H1 (cell line): ENCODE results near the gene ANKRD65. TPM values are rescaled to one million over a fixed set of nuclear protein-coding genes. Genes with fewer than 3 reads are reported as not detected.
"Not testable (repeated sequence)": the region's sequence is repeated elsewhere in the genome, so short reads cannot be mapped to it uniquely, and the experiment has no call there.

ENCODE experiments used
- CTCF ChIA-PET: fragments of 300-600 bp; sonication (Branson Sonifier 250); formaldehyde crosslinking; loops from one replicate; lab custom pipeline; 2021; ENCODE audit not compliant: partially characterized antibody; lab: Charles Lee
- POLR2A ChIA-PET: fragments of 300-600 bp; sonication (Branson Sonifier 250); formaldehyde crosslinking; loops from one replicate; lab custom pipeline; 2021; ENCODE audit warnings: inconsistent platforms; ENCODE audit not compliant: partially characterized antibody; lab: Charles Lee
- DNase-seq, 2 experiments: peaks; one replicate each; pipeline versions ENCODE4 v3.0.0 to v3.0.0-alpha.2; 2010 to 2022; ENCODE audit warnings: low spot score in 2 of 2, low read depth in 1 of 2, mixed read lengths in 1 of 2
- FAIRE-seq: peaks from 2 replicates; lab custom pipeline; 2011; peaks lifted over from hg19 to GRCh38; lab: Jason Lieb, UNC
- H2AFZ ChIP-seq: 2 replicates; pipeline ENCODE4 v1.8.1; 2012; ENCODE audit warnings: low read length, inconsistent platforms
- H2AK5ac ChIP-seq: 2 replicates; pipeline ENCODE4 v1.6.1; 2013; ENCODE audit warnings: low read depth, low read length
- H2BK120ac ChIP-seq: replicated peaks from 2 replicates; pipeline ENCODE3; 2013; ENCODE audit warnings: low read depth, low read length, inconsistent platforms
- H2BK12ac ChIP-seq: 2 replicates; pipeline ENCODE4 v1.6.1; 2013; ENCODE audit warnings: low read depth, low read length
- H2BK15ac ChIP-seq: 2 replicates; pipeline ENCODE4 v1.6.1; 2013; ENCODE audit warnings: low read length
- H2BK20ac ChIP-seq: 2 replicates; pipeline ENCODE4 v1.6.1; 2013; ENCODE audit warnings: low read length
- H2BK5ac ChIP-seq: 2 replicates; pipeline ENCODE4 v1.6.1; 2013; ENCODE audit warnings: low read depth, low read length
- H3K14ac ChIP-seq: 2 replicates; pipeline ENCODE4 v1.6.1; 2013; ENCODE audit warnings: inconsistent platforms; ENCODE audit not compliant: insufficient read length
- H3K18ac ChIP-seq: 2 replicates; pipeline ENCODE4 v1.6.1; 2013; ENCODE audit warnings: low read length; ENCODE audit errors: extremely low read depth
- H3K23ac ChIP-seq: 2 replicates; pipeline ENCODE4 v1.6.1; 2013; ENCODE audit warnings: inconsistent platforms; ENCODE audit not compliant: insufficient read length
- H3K23me2 ChIP-seq: 2 replicates; pipeline ENCODE4 v1.6.1; 2013; ENCODE audit warnings: low read depth, low read length
- H3K27ac ChIP-seq: 2 replicates; pipeline ENCODE4 v1.6.1; 2011; ENCODE audit warnings: low read depth, low read length, inconsistent platforms
- H3K27me3 ChIP-seq, 4 experiments: replicated peaks in 1 of 4; 1 replicate in 1 of 4; 2 replicates in 3 of 4; pipeline versions ENCODE4 v1.6.1 to v1.8.1; 2011 to 2013; ENCODE audit warnings: low read length in 3 of 4, mild to moderate bottlenecking in 3 of 4, inconsistent platforms in 2 of 4, mixed read lengths in 2 of 4, moderate library complexity in 1 of 4; ENCODE audit not compliant: control insufficient read depth in 3 of 4, insufficient read depth in 3 of 4; ENCODE audit errors: extremely low read depth in 1 of 4
- H3K36me3 ChIP-seq, 4 experiments: 2 replicates each; pipeline versions ENCODE4 v1.6.1 to v1.8.1; 2011 to 2013; ENCODE audit warnings: mild to moderate bottlenecking in 4 of 4, low read length in 3 of 4, moderate library complexity in 2 of 4, control low read depth in 1 of 4, inconsistent platforms in 1 of 4; ENCODE audit not compliant: insufficient read depth in 4 of 4, control insufficient read depth in 2 of 4
- H3K4ac ChIP-seq: replicated peaks from 2 replicates; pipeline ENCODE3; 2013; ENCODE audit warnings: low read length, low read depth, mixed read lengths, inconsistent platforms; ENCODE audit not compliant: insufficient read length
- H3K4me1 ChIP-seq, 4 experiments: replicated peaks in 1 of 4; 1 replicate in 1 of 4; 2 replicates in 3 of 4; pipeline versions ENCODE4 v1.6.1 to v1.8.1; 2011 to 2013; ENCODE audit warnings: low read length in 3 of 4, inconsistent platforms in 2 of 4, mixed read lengths in 1 of 4; ENCODE audit not compliant: insufficient read depth in 4 of 4, control insufficient read depth in 3 of 4
- H3K4me2 ChIP-seq, 2 experiments: 2 replicates each; pipeline versions ENCODE4 v1.6.1 to v1.8.1; 2011 to 2013; ENCODE audit warnings: low read depth in 2 of 2, low read length in 2 of 2, control low read depth in 1 of 2, inconsistent platforms in 1 of 2, mild to moderate bottlenecking in 1 of 2; ENCODE audit not compliant: insufficient read depth in 1 of 2
- H3K4me3 ChIP-seq, 4 experiments: fragments of 200-600, 300-600 bp in 1 of 4; sonication (generic), shearing (Covaris generic), sonication (Bioruptor Twin) in 1 of 4; 2 replicates each; pipeline versions ENCODE4 v1.5.1 to v1.8.1; 2011 to 2016; ENCODE audit warnings: low read length in 4 of 4, low read depth in 3 of 4, control low read depth in 2 of 4, inconsistent platforms in 2 of 4, mild to moderate bottlenecking in 2 of 4, mixed read lengths in 1 of 4, moderate library complexity in 1 of 4; ENCODE audit not compliant: insufficient read depth in 2 of 4; ENCODE audit errors: extremely low read depth in 1 of 4
- H3K56ac ChIP-seq: replicated peaks from 2 replicates; pipeline ENCODE3; 2013; ENCODE audit warnings: low read depth, mild to moderate bottlenecking, mixed read lengths, low read length, inconsistent platforms; ENCODE audit not compliant: insufficient read length
- H3K79me1 ChIP-seq: 2 replicates; pipeline ENCODE4 v1.6.1; 2013; ENCODE audit warnings: low read depth, low read length, control low read depth
- H3K79me2 ChIP-seq, 2 experiments: 2 replicates each; pipeline versions ENCODE4 v1.6.1 to v1.8.1; 2012 to 2013; ENCODE audit warnings: low read length in 2 of 2, mild to moderate bottlenecking in 2 of 2, inconsistent platforms in 1 of 2; ENCODE audit not compliant: insufficient read depth in 2 of 2, control insufficient read depth in 1 of 2
- H3K9ac ChIP-seq, 4 experiments: replicated peaks in 1 of 4; 1 replicate in 1 of 4; 2 replicates in 3 of 4; pipeline versions ENCODE4 v1.6.1 to v1.8.1; 2011 to 2013; ENCODE audit warnings: low read depth in 3 of 4, low read length in 3 of 4, control low read depth in 2 of 4, mild to moderate bottlenecking in 2 of 4, moderate library complexity in 2 of 4, inconsistent platforms in 1 of 4; ENCODE audit errors: extremely low read depth in 1 of 4
- H3K9me3 ChIP-seq, 2 experiments: 2 replicates each; pipeline versions ENCODE4 v1.6.1 to v1.8.1; 2012 to 2013; ENCODE audit warnings: mild to moderate bottlenecking in 2 of 2, moderate library complexity in 2 of 2, control low read depth in 1 of 2, inconsistent platforms in 1 of 2, low read depth in 1 of 2, low read length in 1 of 2, mixed read lengths in 1 of 2; ENCODE audit not compliant: insufficient read depth in 2 of 2
- H4K20me1 ChIP-seq, 2 experiments: replicated peaks in 1 of 2; 2 replicates each; pipeline versions ENCODE3 to v1.8.1; 2011 to 2013; ENCODE audit warnings: inconsistent platforms in 2 of 2, low read length in 2 of 2, mild to moderate bottlenecking in 1 of 2; ENCODE audit not compliant: insufficient read depth in 2 of 2, control insufficient read depth in 1 of 2
- H4K5ac ChIP-seq: 2 replicates; pipeline ENCODE4 v1.6.1; 2013; ENCODE audit warnings: low read length, low read depth, mixed read lengths, inconsistent platforms; ENCODE audit not compliant: insufficient read length
- H4K8ac ChIP-seq: 2 replicates; pipeline ENCODE4 v1.8.0; 2013; ENCODE audit warnings: mild to moderate bottlenecking, moderate library complexity, low read length, inconsistent platforms; ENCODE audit not compliant: insufficient read depth; ENCODE audit errors: extremely low read depth
- H4K91ac ChIP-seq: replicated peaks from 2 replicates; pipeline ENCODE3; 2013; ENCODE audit warnings: low read length, mixed read lengths, inconsistent platforms; ENCODE audit not compliant: insufficient read length
- ZNF274 ChIP-seq: IDR thresholded peaks from 2 replicates; pipeline ENCODE4 v1.7.0; 2012; ENCODE audit warnings: low read length, borderline replicate concordance; ENCODE audit errors: extremely low read depth
- WGBS, 2 experiments: shearing (Covaris generic) in 1 of 2; methylation state at CpG; one replicate each; pipeline versions ENCODE4 v1.1.6 to v1.1.7; 2013 to 2015; ENCODE audit warnings: low lambda C conversion rate in 2 of 2, mixed read lengths in 2 of 2, inconsistent platforms in 1 of 2, low coverage in 1 of 2, missing lambda C conversion rate in 1 of 2; ENCODE audit not compliant: insufficient replicate concordance in 2 of 2, insufficient coverage in 1 of 2, insufficient read length in 1 of 2; ENCODE audit errors: extremely low coverage in 1 of 2, missing lambda C conversion rate in 1 of 2; 5-methylcytosine and 5-hydroxymethylcytosine counted together
- polyA plus RNA-seq, 7 experiments: library from polyadenylated mRNA; depleted of rRNA in 3 of 7; stranded (reverse) in 5 of 7; unstranded in 2 of 7; fragments of >200 nt in 5 of 7; fragments of 200-250 nt in 2 of 7; gene quantifications; 1 replicate in 5 of 7; 2 replicates in 1 of 7; 4 replicates in 1 of 7; pipeline versions ENCODE4 v1.2.1 to v1.2.3, GENCODE V29; 2011 to 2013; ENCODE audit warnings: missing spikeins in 2 of 7, mixed read lengths in 2 of 7
- total RNA-seq: library from RNA; stranded (reverse); fragmentation: NEBNext Ultra II Directional; extraction: Animal tissue kit (Norgen Biotek cat#: 25700); gene quantifications from 2 replicates; pipeline ENCODE4 v1.2.1, GENCODE V29; 2021

ANKRD65 gene
- total and polyA plus RNA-seq, 2 of the 8 experiments (the other 6 are each of a cell fraction or from before 2014, with no cell fraction given) = 1.8 to 2.0 TPM

- TF ChIP-seq ZNF274 = no peak
Observed at GRCh38 chr1:1370771-1371300, 50.2 kb downstream of the ANKRD65 start (continued).

- not testable (repeated sequence) for H3K23ac ChIP-seq, H3K14ac ChIP-seq, H4K8ac ChIP-seq, H3K27me3 ChIP-seq, H2AFZ ChIP-seq, H2BK5ac ChIP-seq, H2BK20ac ChIP-seq, H2BK15ac ChIP-seq, H3K9ac ChIP-seq, H3K4me2 ChIP-seq, FAIRE-seq, DNase-seq, H3K56ac ChIP-seq, H3K79me1 ChIP-seq, H2AK5ac ChIP-seq, H2BK12ac ChIP-seq, H3K36me3 ChIP-seq, H4K91ac ChIP-seq, H3K18ac ChIP-seq, H4K5ac ChIP-seq, H3K27ac ChIP-seq, H3K4me3 ChIP-seq, H2BK120ac ChIP-seq, H3K4ac ChIP-seq
- Histone ChIP-seq H3K79me2 (peaks cover 5 to 17% of the 10 kb centered on the region in 2 experiments; a peak in 3 of 4 replicates), H3K4me1 (peaks cover 0 to 12% (median 9%) of the 10 kb centered on the region in 4 experiments; a peak in 5 of 7 replicates), H3K9me3 (peaks cover 12 to 18% of the 10 kb centered on the region in 2 experiments; a peak in 3 of 4 replicates), H3K23me2 (peaks cover 24% of the 10 kb centered on the region; the same call in 1 of the 2 replicates), H4K20me1 (peaks cover 0 to 17% of the 10 kb centered on the region in 2 experiments)
- POLR2A ChIA-PET = interaction anchor here (0.7 to 33.4 kb wide), 8 partner anchors 11 to 136 kb away, joined by 3 to 719 read pairs (median 13); partner anchors contain the start of genes CCNL2, MRPL20 and MXRA8
- CTCF ChIA-PET = interaction anchor here (0.6 to 4.5 kb wide), 12 partner anchors 11 to 296 kb away, joined by 3 to 40 read pairs (median 4); partner anchors contain the start of genes DVL1 and MXRA8
- 95% methylated on average over 14 of the region's 14 CpGs; no CpG with 5 or more reads in 1 of the 2 experiments for WGBS, 2 experiments
Observed at GRCh38 chr1:1370094-1370493, 51.0 kb downstream of the ANKRD65 start.
